ENCODE measurements around the gene CLEC18C. TPM values are rescaled to one million over a fixed set of nuclear protein-coding genes. Genes with fewer than 3 reads are reported as not detected.
"Not testable (repeated sequence)": the region's sequence is repeated elsewhere in the genome, so short reads cannot be mapped to it uniquely, and the experiment has no call there.

CLEC18C gene
- total RNA-seq, 1 experiment from 2014 or later, result 0.21 TPM

GRCh38 chr16:70198230-70198629, 24.6 kb downstream of the CLEC18C start:
- H3K36me3 Mint-ChIP-seq (ENCODE audit: insufficient read depth, unreplicated experiment); BruUV-seq (replicated peaks); H3K4me3 Mint-ChIP-seq (ENCODE audit: unreplicated experiment); intact Hi-C loops (cut with micrococcal nuclease); DNase-seq (ENCODE audit: unreplicated experiment); CTCF ChIA-PET; H3K4me1 Mint-ChIP-seq (ENCODE audit: insufficient read depth, unreplicated experiment); H3K27ac Mint-ChIP-seq (ENCODE audit: low read depth, unreplicated experiment); H3K9me3 Mint-ChIP-seq (ENCODE audit: unreplicated experiment); POLR2A ChIA-PET; H3K27me3 Mint-ChIP-seq (ENCODE audit: insufficient read depth, unreplicated experiment): not testable (repeated sequence)

- H3K36me3 Mint-ChIP-seq (ENCODE audit: insufficient read depth, unreplicated experiment); POLR2A ChIA-PET; H3K9me3 Mint-ChIP-seq (ENCODE audit: unreplicated experiment); DNase-seq (ENCODE audit: unreplicated experiment); CTCF ChIA-PET; intact Hi-C loops (cut with micrococcal nuclease); BruUV-seq (replicated peaks); H3K27ac Mint-ChIP-seq (ENCODE audit: low read depth, unreplicated experiment); H3K27me3 Mint-ChIP-seq (ENCODE audit: insufficient read depth, unreplicated experiment); H3K4me1 Mint-ChIP-seq (ENCODE audit: insufficient read depth, unreplicated experiment); H3K4me3 Mint-ChIP-seq (ENCODE audit: unreplicated experiment): not testable (repeated sequence)
Measured at GRCh38 chr16:70198666-70199065, 25.1 kb downstream of the CLEC18C start.

DNA sequence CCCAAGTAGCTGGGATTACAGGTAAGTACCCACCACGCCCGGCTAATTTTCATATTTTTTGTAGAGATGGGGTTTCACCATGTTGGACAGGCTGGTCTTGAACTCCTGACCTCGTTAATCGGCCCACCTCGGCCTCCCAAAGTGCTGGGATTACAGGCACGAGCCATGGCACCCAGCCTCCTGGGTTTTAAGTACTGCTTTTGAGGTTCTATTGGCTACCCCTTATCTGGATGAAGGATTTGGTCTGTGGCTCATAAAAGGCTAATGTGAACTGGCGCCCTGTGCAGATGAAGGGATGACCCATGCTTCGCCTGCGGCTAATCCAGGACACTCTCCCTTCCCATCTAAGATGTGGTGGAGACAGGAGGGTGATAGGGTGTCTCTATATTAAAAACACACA, 25.6 kb downstream of the CLEC18C start:
- intact Hi-C loops (cut with micrococcal nuclease); H3K27ac Mint-ChIP-seq (ENCODE audit: low read depth, unreplicated experiment); H3K4me3 Mint-ChIP-seq (ENCODE audit: unreplicated experiment); H3K4me1 Mint-ChIP-seq (ENCODE audit: insufficient read depth, unreplicated experiment); POLR2A ChIA-PET; H3K9me3 Mint-ChIP-seq (ENCODE audit: unreplicated experiment); H3K27me3 Mint-ChIP-seq (ENCODE audit: insufficient read depth, unreplicated experiment); H3K36me3 Mint-ChIP-seq (ENCODE audit: insufficient read depth, unreplicated experiment); CTCF ChIA-PET; DNase-seq (ENCODE audit: unreplicated experiment): not testable (repeated sequence)
- TSS peak; percentile 14 for BruUV-seq (replicated peaks)

GRCh38 chr16:70200063-70200462, 26.5 kb downstream of the CLEC18C start:
- H3K4me3 Mint-ChIP-seq (ENCODE audit: unreplicated experiment); BruUV-seq (replicated peaks); H3K4me1 Mint-ChIP-seq (ENCODE audit: insufficient read depth, unreplicated experiment); H3K27ac Mint-ChIP-seq (ENCODE audit: low read depth, unreplicated experiment); DNase-seq (ENCODE audit: unreplicated experiment); H3K9me3 Mint-ChIP-seq (ENCODE audit: unreplicated experiment); CTCF ChIA-PET; intact Hi-C loops (cut with micrococcal nuclease); H3K36me3 Mint-ChIP-seq (ENCODE audit: insufficient read depth, unreplicated experiment); H3K27me3 Mint-ChIP-seq (ENCODE audit: insufficient read depth, unreplicated experiment); POLR2A ChIA-PET: not testable (repeated sequence)

DNA sequence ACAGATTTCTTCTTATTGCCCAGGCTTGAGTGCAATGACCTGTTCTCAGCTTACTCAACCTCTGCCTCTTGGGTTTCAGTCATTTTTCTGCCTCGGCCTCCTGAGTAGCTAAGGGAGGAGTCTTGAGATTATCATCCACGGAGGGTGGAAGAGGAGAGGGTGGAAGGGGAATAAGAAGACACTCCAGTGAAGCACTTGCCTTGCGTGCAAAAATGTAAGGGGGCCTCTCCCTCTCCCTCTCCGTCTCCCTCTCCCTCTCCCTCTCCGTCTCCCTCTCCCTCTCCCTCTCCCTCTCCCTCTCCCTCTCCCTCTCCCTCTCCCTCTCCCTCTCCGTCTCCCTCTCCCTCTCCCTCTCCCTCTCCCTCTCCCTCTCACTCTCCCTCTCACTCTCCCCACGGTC, 29.9 kb downstream of the CLEC18C start:
- H3K4me3 Mint-ChIP-seq (ENCODE audit: unreplicated experiment); POLR2A ChIA-PET; H3K9me3 Mint-ChIP-seq (ENCODE audit: unreplicated experiment); H3K27ac Mint-ChIP-seq (ENCODE audit: low read depth, unreplicated experiment); DNase-seq (ENCODE audit: unreplicated experiment); H3K4me1 Mint-ChIP-seq (ENCODE audit: insufficient read depth, unreplicated experiment); intact Hi-C loops (cut with micrococcal nuclease); H3K27me3 Mint-ChIP-seq (ENCODE audit: insufficient read depth, unreplicated experiment); CTCF ChIA-PET; BruUV-seq (replicated peaks): not testable (repeated sequence)
- peaks cover 23% of the 10 kb centered on the region for H3K36me3 Mint-ChIP-seq (ENCODE audit: insufficient read depth, unreplicated experiment)

- DNase-seq (ENCODE audit: unreplicated experiment); H3K27ac Mint-ChIP-seq (ENCODE audit: low read depth, unreplicated experiment); POLR2A ChIA-PET; BruUV-seq (replicated peaks); H3K27me3 Mint-ChIP-seq (ENCODE audit: insufficient read depth, unreplicated experiment); H3K9me3 Mint-ChIP-seq (ENCODE audit: unreplicated experiment); CTCF ChIA-PET; intact Hi-C loops (cut with micrococcal nuclease); H3K4me3 Mint-ChIP-seq (ENCODE audit: unreplicated experiment); H3K4me1 Mint-ChIP-seq (ENCODE audit: insufficient read depth, unreplicated experiment): not testable (repeated sequence)
- H3K36me3 Mint-ChIP-seq (ENCODE audit: insufficient read depth, unreplicated experiment), result peaks cover 23% of the 10 kb centered on the region
Measured at GRCh38 chr16:70204010-70204409, 30.4 kb downstream of the CLEC18C start.

DNA sequence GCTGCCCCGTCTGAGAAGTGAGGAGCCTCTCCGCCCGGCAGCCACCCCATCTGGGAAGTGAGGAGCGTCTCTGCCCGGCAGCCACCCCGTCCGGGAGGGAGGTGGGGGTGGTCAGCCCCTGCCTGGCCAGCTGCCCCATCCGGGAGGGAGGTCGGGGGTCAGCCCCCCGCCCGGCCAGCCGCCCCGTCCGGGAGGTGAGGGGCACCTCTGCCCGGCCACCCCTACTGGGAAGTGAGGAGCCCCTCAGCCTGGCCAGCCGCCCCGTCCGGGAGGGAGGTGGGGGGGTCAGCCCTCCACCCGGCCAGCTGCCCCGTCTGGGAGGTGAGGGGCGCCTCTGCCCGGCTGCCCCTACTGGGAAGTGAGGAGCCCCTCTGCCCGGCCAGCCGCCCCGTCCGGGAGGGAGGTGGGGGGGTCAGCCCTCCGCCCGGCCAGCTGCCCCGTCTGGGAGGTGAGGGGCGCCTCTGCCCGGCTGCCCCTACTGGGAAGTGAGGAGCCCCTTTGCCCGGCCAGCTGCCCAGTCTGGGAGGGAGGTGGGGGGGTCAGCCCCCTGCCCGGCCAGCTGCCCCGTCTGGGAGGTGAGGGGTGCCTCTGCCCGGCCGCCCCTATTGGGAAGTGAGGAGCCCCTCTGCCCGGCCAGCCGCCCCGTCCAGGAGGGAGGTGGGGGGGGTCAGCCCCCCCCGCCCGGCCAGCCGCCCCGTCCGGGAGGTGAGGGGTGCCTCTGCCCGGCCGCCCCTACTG, 31.2 kb downstream of the CLEC18C start:
- intact Hi-C loops (cut with micrococcal nuclease); H3K4me1 Mint-ChIP-seq (ENCODE audit: insufficient read depth, unreplicated experiment); H3K27me3 Mint-ChIP-seq (ENCODE audit: insufficient read depth, unreplicated experiment); POLR2A ChIA-PET; H3K9me3 Mint-ChIP-seq (ENCODE audit: unreplicated experiment); BruUV-seq (replicated peaks); H3K4me3 Mint-ChIP-seq (ENCODE audit: unreplicated experiment); H3K27ac Mint-ChIP-seq (ENCODE audit: low read depth, unreplicated experiment); DNase-seq (ENCODE audit: unreplicated experiment); CTCF ChIA-PET: not testable (repeated sequence)
- peaks cover 27% of the 10 kb centered on the region for H3K36me3 Mint-ChIP-seq (ENCODE audit: insufficient read depth, unreplicated experiment)

- POLR2A ChIA-PET; H3K4me3 Mint-ChIP-seq (ENCODE audit: unreplicated experiment); H3K27me3 Mint-ChIP-seq (ENCODE audit: insufficient read depth, unreplicated experiment); BruUV-seq (replicated peaks); H3K4me1 Mint-ChIP-seq (ENCODE audit: insufficient read depth, unreplicated experiment); CTCF ChIA-PET; intact Hi-C loops (cut with micrococcal nuclease); DNase-seq (ENCODE audit: unreplicated experiment); H3K9me3 Mint-ChIP-seq (ENCODE audit: unreplicated experiment): not testable (repeated sequence)
- H3K36me3 Mint-ChIP-seq (ENCODE audit: insufficient read depth, unreplicated experiment), result peaks cover 29% of the 10 kb centered on the region
- H3K27ac Mint-ChIP-seq (ENCODE audit: low read depth, unreplicated experiment), result peak overlapping the region; percentile 16
Measured at GRCh38 chr16:70206382-70206781, 32.8 kb downstream of the CLEC18C start.

- BruUV-seq (replicated peaks); H3K27ac Mint-ChIP-seq (ENCODE audit: low read depth, unreplicated experiment); intact Hi-C loops (cut with micrococcal nuclease); CTCF ChIA-PET; POLR2A ChIA-PET; H3K4me1 Mint-ChIP-seq (ENCODE audit: insufficient read depth, unreplicated experiment); H3K27me3 Mint-ChIP-seq (ENCODE audit: insufficient read depth, unreplicated experiment); H3K9me3 Mint-ChIP-seq (ENCODE audit: unreplicated experiment); H3K4me3 Mint-ChIP-seq (ENCODE audit: unreplicated experiment): not testable (repeated sequence)
- peak; percentile 21 for DNase-seq (ENCODE audit: unreplicated experiment)
- H3K36me3 Mint-ChIP-seq (ENCODE audit: insufficient read depth, unreplicated experiment), result peaks cover 80% of the 10 kb centered on the region
Measured at GRCh38 chr16:70218586-70218985, 45.0 kb downstream of the CLEC18C start.

GRCh38 chr16:70222574-70222973, 49.0 kb downstream of the CLEC18C start:
- H3K4me1 Mint-ChIP-seq (ENCODE audit: insufficient read depth, unreplicated experiment), result peaks cover 11% of the 10 kb centered on the region
- H3K9me3 Mint-ChIP-seq (ENCODE audit: unreplicated experiment); POLR2A ChIA-PET; H3K27ac Mint-ChIP-seq (ENCODE audit: low read depth, unreplicated experiment); BruUV-seq (replicated peaks); H3K4me3 Mint-ChIP-seq (ENCODE audit: unreplicated experiment); intact Hi-C loops (cut with micrococcal nuclease); DNase-seq (ENCODE audit: unreplicated experiment); H3K27me3 Mint-ChIP-seq (ENCODE audit: insufficient read depth, unreplicated experiment): not testable (repeated sequence)
- H3K36me3 Mint-ChIP-seq (ENCODE audit: insufficient read depth, unreplicated experiment), result peaks cover 80% of the 10 kb centered on the region
- CTCF ChIA-PET, result interaction anchor here (0.6 kb wide), 1 partner anchor 93 kb away, joined by 3 read pairs; no protein-coding TSS in a partner anchor

Data from MCF 10A (cell line).